Subcutaneous abdominal adipose tissue (tissue), 5 donors: ENCODE measurements around the gene QSOX2.

Source experiments
- H3K27ac ChIP-seq: one replicate; pipeline ENCODE4 v1.7.0; 2013; ENCODE audit warnings: low read depth, mild to moderate bottlenecking, inconsistent platforms, low read length, moderate library complexity
- H3K27me3 ChIP-seq, 5 donors: one replicate each; pipeline ENCODE4 v1.7.0; 2013; ENCODE audit warnings: low read length in 5 of 5, inconsistent platforms in 1 of 5; ENCODE audit not compliant: control insufficient read depth in 5 of 5, insufficient read depth in 4 of 5
- H3K36me3 ChIP-seq, 5 donors: one replicate each; pipeline ENCODE4 v1.7.0; 2013; ENCODE audit warnings: low read length in 5 of 5; ENCODE audit not compliant: control insufficient read depth in 5 of 5, insufficient read depth in 5 of 5
- H3K4me1 ChIP-seq, 5 donors: one replicate each; pipeline ENCODE4 v1.7.0; 2013; ENCODE audit warnings: low read length in 5 of 5, mild to moderate bottlenecking in 3 of 5, moderate library complexity in 1 of 5; ENCODE audit not compliant: control insufficient read depth in 5 of 5, insufficient read depth in 5 of 5
- H3K4me3 ChIP-seq, 5 donors: one replicate each; pipeline ENCODE4 v1.7.0; 2013; ENCODE audit warnings: low read length in 5 of 5, low read depth in 1 of 5
- H3K9ac ChIP-seq, 5 donors: one replicate each; pipeline ENCODE4 v1.7.0; 2013; ENCODE audit warnings: low read length in 5 of 5, mild to moderate bottlenecking in 4 of 5, moderate library complexity in 3 of 5
- H3K9me3 ChIP-seq, 5 donors: one replicate each; pipeline ENCODE4 v1.7.0; 2013; ENCODE audit warnings: low read length in 5 of 5; ENCODE audit not compliant: control insufficient read depth in 5 of 5
- donor health status: healthy.
- donor health status: healthy.
- donor health status: healthy.
- donor health status: healthy.
- donor health status: healthy.

Gene QSOX2

DNA sequence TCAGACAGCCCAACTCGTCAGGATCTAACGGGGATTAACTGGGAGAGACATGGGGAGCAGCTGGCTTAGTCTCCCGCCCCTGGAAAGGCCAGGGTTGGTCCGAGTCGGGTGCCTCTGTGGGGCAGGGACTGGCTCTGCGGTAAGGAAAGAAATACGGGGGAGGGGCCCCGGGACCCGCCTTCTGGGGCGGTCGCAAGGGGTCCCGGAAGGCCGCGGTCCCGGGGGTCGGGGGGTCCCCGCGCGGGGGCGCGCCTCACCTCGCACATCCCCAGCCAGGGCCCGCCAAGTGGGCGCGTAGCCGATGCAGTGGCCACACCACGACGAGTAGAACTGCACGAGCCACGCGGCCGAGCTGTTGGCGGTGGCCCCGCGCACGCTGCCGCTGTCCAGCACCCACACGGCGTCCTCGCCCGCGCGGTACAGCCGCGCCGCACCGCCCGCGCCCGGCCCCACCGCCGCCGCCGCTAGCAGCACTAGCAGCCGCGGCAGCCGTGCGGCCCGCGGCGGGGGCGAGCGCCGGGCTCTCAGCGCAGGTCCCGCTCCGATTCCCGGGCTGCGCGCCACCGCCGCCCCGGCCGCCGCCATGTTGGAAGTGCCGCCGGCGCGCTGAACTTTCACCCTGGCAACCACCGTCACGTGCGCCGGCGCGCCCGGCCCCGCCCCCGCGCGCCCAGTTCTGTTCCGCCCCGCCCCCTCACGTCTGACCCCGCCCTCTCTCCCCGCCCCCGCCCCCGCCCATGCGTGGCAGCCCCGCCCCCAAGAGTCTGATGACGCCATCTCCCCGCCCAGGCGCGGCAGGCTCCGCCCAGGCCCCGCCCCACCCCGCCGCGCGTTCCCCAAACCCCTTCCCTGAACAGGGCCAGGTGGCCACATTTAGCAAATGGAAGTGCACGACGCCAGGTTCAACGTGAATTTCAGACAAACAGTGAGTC, at the start of gene QSOX2:
Gene QSOX2 (minus strand): TSS at position 594 of the 932 bp plus-strand sequence. CDS start 9 bp downstream, at position 585.
- Histone ChIP-seq H3K27ac (no peak within 1 kb of the TSS), H3K9ac (peak within 1 kb of the TSS in 4 of 5 donors; percentile 63 to 69 (median 65)), H3K9me3 (no peaks in the 10 kb centered on the region), H3K4me3 (peak within 1 kb of the TSS; percentile 67 to 80 (median 73)), H3K4me1 (peaks cover 4 to 16% (median 14%) of the 10 kb centered on the region in 5 donors), H3K36me3 (no peaks in the 10 kb centered on the region), H3K27me3 (peaks cover 0 to 3% (median 0%) of the 10 kb centered on the region in 5 donors)

DNA sequence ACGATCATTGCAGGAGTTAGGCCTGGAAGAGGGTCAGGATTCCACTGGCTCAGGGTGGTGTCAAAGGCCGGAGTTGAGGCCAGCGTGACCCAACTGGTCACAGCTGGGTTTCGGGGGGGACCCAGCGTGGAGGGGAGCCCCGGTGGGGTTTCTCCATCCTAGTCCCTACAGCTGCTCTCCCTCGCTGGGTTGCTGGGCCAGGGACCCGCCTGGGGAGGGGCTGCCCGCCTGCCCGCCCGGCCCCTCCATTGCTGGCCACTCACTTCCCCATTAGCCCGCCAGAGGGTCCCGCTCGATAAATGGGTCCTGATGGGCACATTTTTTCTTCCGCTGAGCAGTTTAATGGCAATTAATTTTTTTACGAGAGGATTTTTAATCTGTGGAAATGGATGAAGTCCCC, 49.4 kb upstream of the QSOX2 start:
- peaks cover 4 to 17% (median 13%) of the 10 kb centered on the region in 5 donors for H3K27me3 ChIP-seq

DNA sequence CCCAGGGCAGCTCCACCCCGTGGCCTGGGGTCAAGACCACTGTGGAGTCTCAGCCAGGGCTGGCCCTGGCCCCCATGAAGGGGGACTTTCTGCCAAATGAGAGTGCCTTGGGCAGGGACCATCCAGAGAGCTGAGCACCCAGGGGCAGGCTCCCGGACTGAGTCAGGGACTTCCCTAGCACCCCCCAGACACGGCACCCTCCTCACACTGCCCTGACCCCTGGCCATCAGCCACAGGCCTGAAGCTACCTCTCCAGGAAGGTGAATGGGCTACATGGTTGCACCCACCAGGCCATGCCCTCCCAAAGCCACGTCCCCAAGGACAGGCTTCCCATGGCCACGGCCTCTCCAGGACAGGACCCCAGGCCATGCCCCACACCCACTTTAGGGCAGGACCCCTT, 48.8 kb upstream of the QSOX2 start:
- H3K36me3 ChIP-seq: no peaks in the 10 kb centered on the region
- peaks cover 4 to 17% (median 11%) of the 10 kb centered on the region in 5 donors for H3K27me3 ChIP-seq
- H3K9ac ChIP-seq: no peak overlapping the region
- peaks cover 0 to 7% (median 0%) of the 10 kb centered on the region in 5 donors for H3K9me3 ChIP-seq
- no peak overlapping the region for H3K27ac ChIP-seq
- H3K4me3 ChIP-seq: no peak overlapping the region
- H3K4me1 ChIP-seq: peaks cover 0 to 11% (median 3%) of the 10 kb centered on the region in 5 donors

More for the DNA sequence above, 49.4 kb upstream of the QSOX2 start:
- Histone ChIP-seq H3K9me3 (peaks cover 0 to 7% (median 0%) of the 10 kb centered on the region in 5 donors), H3K9ac (no peak overlapping the region), H3K27ac (no peak overlapping the region), H3K4me1 (peaks cover 0 to 11% (median 3%) of the 10 kb centered on the region in 5 donors), H3K36me3 (no peaks in the 10 kb centered on the region), H3K4me3 (no peak overlapping the region)

DNA sequence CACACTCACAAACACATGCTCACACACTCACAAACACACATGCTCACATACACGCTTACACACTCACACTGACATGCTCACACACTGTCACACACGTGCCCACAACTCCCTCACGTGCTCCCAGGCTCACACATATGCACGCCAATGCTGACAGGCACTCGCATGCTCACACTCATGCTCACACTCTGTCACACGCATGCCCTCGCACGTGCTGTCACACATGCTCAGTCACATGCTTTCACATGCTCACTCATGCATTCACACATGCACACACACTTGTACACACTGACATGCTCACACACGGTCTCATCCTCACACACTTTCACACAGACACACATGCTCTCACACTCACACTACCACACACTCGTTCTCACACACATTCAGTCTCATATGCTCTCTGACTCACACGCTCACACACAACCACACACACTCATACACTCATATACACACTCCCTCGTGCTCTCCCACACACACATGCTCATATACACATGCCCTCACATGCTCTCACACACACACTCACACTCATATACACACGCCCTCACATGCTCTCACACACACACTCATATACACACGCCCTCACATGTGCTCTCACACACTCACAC, 48.0 kb upstream of the QSOX2 start:
- Histone ChIP-seq H3K27ac (no peak overlapping the region), H3K4me3 (no peak overlapping the region), H3K36me3 (no peaks in the 10 kb centered on the region), H3K4me1 (peaks cover 0 to 11% (median 3%) of the 10 kb centered on the region in 5 donors), H3K9ac (no peak overlapping the region), H3K27me3 (peaks cover 7 to 17% (median 15%) of the 10 kb centered on the region in 5 donors), H3K9me3 (peaks cover 0 to 7% (median 0%) of the 10 kb centered on the region in 5 donors)

- Histone ChIP-seq H3K4me1 (peaks cover 0 to 11% (median 3%) of the 10 kb centered on the region in 5 donors), H3K9me3 (peaks cover 0 to 7% (median 0%) of the 10 kb centered on the region in 5 donors), H3K4me3 (no peak overlapping the region), H3K27ac (no peak overlapping the region), H3K36me3 (no peaks in the 10 kb centered on the region), H3K9ac (no peak overlapping the region), H3K27me3 (peaks cover 10 to 22% (median 15%) of the 10 kb centered on the region in 5 donors)
Observed at GRCh38 chr9:136292591-136293448, 47.2 kb upstream of the QSOX2 start.

DNA sequence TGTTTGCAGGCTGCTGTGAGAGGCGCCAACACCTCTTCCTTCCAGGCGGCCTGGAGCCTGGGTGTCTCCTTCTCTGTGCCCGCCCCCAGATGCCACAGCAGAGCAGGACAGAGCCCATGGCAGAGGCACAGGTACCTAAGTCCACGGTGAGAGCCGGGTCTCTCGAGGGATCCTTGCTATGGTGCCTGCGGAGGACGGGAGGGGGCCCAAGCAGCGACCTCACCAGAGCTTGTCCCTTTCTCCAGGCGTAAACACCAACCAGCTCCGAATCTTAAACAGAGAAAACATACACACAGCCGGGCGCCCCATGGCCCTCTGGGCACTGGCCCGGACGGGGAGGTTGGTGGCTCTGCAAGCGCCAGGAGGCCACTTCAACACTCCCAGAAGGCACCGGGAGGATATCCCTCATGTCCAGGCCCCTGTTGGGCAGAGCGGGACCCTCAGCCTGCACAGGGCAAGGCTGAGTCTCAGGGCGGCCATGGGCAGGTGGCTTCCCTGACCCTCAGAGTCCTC, 46.5 kb upstream of the QSOX2 start:
- Histone ChIP-seq H3K27me3 (peaks cover 10 to 27% (median 17%) of the 10 kb centered on the region in 5 donors), H3K9ac (no peak overlapping the region), H3K27ac (no peak overlapping the region), H3K4me1 (peaks cover 0 to 7% (median 2%) of the 10 kb centered on the region in 5 donors), H3K36me3 (no peaks in the 10 kb centered on the region), H3K9me3 (peaks cover 0 to 7% (median 0%) of the 10 kb centered on the region in 5 donors), H3K4me3 (no peak overlapping the region)

DNA sequence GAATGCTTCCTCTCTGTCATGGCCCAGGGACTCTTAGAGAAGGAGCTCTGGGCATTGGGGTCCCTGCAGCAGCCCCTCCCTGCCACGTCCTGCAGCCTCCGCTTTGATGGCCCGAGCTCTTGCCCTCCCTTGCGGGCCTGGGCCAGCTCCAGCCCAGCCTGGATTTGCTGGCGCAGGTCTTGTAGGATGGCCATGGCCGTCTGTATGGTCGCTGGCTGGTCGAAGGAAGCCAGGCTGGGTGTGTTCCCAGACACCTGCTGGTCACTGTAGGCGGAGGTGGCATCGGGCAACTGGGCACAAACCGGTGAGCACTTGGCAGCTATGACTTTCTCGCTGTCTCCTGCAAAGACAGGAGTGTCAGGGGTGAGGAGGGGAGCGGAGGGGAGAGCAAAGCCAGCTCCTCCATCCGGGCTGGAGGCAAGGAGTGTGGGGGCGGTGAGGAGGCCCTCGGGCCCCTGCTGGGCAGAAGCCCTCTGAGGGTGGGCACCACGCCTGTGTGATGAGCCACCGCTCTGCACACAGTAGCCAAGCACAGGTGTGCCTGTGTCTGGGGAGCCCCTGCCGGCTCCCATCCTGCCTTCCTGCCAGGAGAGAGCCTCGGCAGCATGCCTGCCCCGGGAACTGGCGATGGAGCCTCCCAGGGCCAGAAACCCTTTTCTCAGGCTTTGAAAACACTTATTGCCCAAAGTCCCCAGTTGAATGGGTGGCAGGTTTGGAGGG, 45.9 kb upstream of the QSOX2 start:
- H3K27ac ChIP-seq: no peak overlapping the region
- no peaks in the 10 kb centered on the region for H3K36me3 ChIP-seq
- peaks cover 0 to 7% (median 0%) of the 10 kb centered on the region in 5 donors for H3K9me3 ChIP-seq
- H3K4me1 ChIP-seq: peaks cover 0 to 2% (median 0%) of the 10 kb centered on the region in 5 donors
- peaks cover 10 to 28% (median 17%) of the 10 kb centered on the region in 5 donors for H3K27me3 ChIP-seq
- H3K4me3 ChIP-seq: no peak overlapping the region
- no peak overlapping the region for H3K9ac ChIP-seq

- Histone ChIP-seq H3K9ac (no peak overlapping the region), H3K4me1 (peaks cover 0 to 2% (median 0%) of the 10 kb centered on the region in 5 donors), H3K36me3 (no peaks in the 10 kb centered on the region), H3K4me3 (no peak overlapping the region), H3K27me3 (peaks cover 11 to 27% (median 21%) of the 10 kb centered on the region in 5 donors), H3K9me3 (peaks cover 0 to 7% (median 0%) of the 10 kb centered on the region in 5 donors), H3K27ac (no peak overlapping the region)
Observed at GRCh38 chr9:136290508-136291000, 44.9 kb upstream of the QSOX2 start.
